Mesothelial cell of epicardium (in vitro differentiated cells): ENCODE data around the gene NLRC4. TPM values are rescaled to one million over a fixed set of nuclear protein-coding genes. Genes with fewer than 3 reads are reported as not detected.
"Not testable (repeated sequence)": the region's sequence is repeated elsewhere in the genome, so short reads cannot be mapped to it uniquely, and the experiment has no call there.

Source experiments
- DNase-seq, 2 experiments: peaks; one replicate each; pipeline ENCODE4 v3.0.0; 2021; ENCODE audit warnings: low spot score in 2 of 2; ENCODE audit not compliant: unreplicated experiment in 2 of 2
- H3K27ac Mint-ChIP-seq: 2 replicates; pipeline ENCODE4 v1.8.0; 2021; ENCODE audit warnings: mixed read lengths
- H3K27me3 Mint-ChIP-seq: 2 replicates; pipeline ENCODE4 v1.8.0; 2021; ENCODE audit warnings: low read depth, mixed read lengths
- H3K36me3 Mint-ChIP-seq: 2 replicates; pipeline ENCODE4 v1.8.0; 2021; ENCODE audit warnings: mixed read lengths
- H3K4me1 Mint-ChIP-seq: 2 replicates; pipeline ENCODE4 v1.8.0; 2021; ENCODE audit warnings: mixed read lengths
- H3K4me3 Mint-ChIP-seq: 2 replicates; pipeline ENCODE4 v1.8.0; 2021; ENCODE audit warnings: mild to moderate bottlenecking, moderate library complexity, mixed read lengths
- H3K9me3 Mint-ChIP-seq: 2 replicates; pipeline ENCODE4 v1.8.0; 2021; ENCODE audit warnings: mixed read lengths
- total RNA-seq: library from RNA; stranded (reverse); gene quantifications from 3 replicates; pipeline ENCODE4 v1.2.1, GENCODE V29; 2021
- TF ChIP-seq, protein P1 (sequence below): fragments of 200-600 bp; sonication (generic); IDR thresholded peaks from one replicate; pipeline ENCODE4 v1.5.0; 2021; ENCODE audit warnings: antibody characterized with exemption; ENCODE audit not compliant: unreplicated experiment

NLRC4 gene
- total RNA-seq, 1 donor from 2014 or later, result not detected

DNA sequence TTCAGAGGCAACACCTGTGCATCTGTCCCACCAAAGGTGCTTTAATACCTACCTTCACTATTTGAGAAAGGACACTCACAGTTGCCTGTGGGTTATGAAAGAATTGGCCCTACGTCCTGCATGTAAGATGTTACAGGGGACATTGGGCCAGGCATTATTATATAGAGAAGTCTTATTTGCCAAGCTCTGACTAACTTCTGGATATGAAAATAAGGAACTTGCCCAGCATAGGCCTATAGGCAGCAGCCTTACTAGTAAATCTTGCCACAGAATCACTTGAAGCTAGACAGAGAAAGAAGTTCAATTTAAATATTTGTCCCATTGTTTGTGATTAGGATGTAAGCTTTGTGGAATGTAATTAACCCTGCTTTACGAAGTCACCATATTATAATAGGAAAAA, 41.7 kb downstream of the NLRC4 start:
- TF ChIP-seq, protein P1, sequence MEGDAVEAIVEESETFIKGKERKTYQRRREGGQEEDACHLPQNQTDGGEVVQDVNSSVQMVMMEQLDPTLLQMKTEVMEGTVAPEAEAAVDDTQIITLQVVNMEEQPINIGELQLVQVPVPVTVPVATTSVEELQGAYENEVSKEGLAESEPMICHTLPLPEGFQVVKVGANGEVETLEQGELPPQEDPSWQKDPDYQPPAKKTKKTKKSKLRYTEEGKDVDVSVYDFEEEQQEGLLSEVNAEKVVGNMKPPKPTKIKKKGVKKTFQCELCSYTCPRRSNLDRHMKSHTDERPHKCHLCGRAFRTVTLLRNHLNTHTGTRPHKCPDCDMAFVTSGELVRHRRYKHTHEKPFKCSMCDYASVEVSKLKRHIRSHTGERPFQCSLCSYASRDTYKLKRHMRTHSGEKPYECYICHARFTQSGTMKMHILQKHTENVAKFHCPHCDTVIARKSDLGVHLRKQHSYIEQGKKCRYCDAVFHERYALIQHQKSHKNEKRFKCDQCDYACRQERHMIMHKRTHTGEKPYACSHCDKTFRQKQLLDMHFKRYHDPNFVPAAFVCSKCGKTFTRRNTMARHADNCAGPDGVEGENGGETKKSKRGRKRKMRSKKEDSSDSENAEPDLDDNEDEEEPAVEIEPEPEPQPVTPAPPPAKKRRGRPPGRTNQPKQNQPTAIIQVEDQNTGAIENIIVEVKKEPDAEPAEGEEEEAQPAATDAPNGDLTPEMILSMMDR, result no peak
- DNase-seq, result no peak
- no peaks in the 10 kb centered on the region for H3K27me3 Mint-ChIP-seq
- H3K27ac Mint-ChIP-seq, result no peak overlapping the region
- H3K4me3 Mint-ChIP-seq, result no peak overlapping the region
- peaks cover 4% of the 10 kb centered on the region for H3K9me3 Mint-ChIP-seq
- peaks cover 31% of the 10 kb centered on the region for H3K36me3 Mint-ChIP-seq
- peaks cover 9% of the 10 kb centered on the region for H3K4me1 Mint-ChIP-seq

DNA sequence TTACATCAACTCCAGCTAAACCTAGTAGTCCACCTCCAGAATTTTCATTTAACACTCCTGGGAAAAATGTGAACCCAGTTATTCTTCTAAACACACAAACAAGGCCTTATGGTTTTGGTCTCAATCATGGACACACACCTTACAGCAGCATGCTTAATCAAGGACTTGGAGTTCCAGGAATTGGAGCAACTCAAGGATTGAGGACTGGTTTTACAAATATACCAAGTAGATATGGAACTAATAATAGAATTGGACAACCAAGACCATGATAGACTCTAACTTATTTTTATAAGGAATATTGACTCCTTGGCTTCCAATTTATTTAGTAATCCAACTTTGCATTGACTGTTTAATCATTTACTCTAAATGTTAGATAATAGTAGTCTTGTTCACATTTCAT, 44.2 kb downstream of the NLRC4 start:
- TF ChIP-seq, protein P1, result no peak
- H3K27me3 Mint-ChIP-seq, result no peaks in the 10 kb centered on the region
- H3K4me1 Mint-ChIP-seq, result no peaks in the 10 kb centered on the region
- H3K36me3 Mint-ChIP-seq, result peaks cover 27% of the 10 kb centered on the region
- no peaks in the 10 kb centered on the region for H3K9me3 Mint-ChIP-seq
- no peak overlapping the region for H3K4me3 Mint-ChIP-seq
- no peak for DNase-seq
- H3K27ac Mint-ChIP-seq, result no peak overlapping the region

DNA sequence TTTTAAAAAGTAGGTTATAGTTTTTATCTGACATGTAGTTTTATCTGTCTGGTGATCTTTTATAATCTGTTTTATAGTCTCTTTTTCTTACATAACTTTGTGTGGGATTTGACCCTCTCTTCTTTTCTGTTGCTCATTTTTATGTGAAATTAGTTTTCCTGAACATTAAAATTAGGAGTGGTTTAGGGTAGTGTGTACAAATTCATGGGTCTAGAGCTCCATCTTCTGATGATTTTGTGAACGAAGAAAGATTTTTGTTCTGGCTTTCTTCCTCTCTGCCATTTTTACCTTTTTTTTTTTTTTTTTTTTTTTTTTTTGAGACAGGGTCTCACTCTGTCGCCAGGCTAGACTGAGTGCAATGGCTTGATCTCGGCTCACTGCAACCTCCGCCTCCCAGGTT, 52.4 kb downstream of the NLRC4 start:
- no peaks in the 10 kb centered on the region for H3K27me3 Mint-ChIP-seq
- H3K4me3 Mint-ChIP-seq, result no peak overlapping the region
- H3K4me1 Mint-ChIP-seq, result no peaks in the 10 kb centered on the region
- H3K36me3 Mint-ChIP-seq, result peaks cover 21% of the 10 kb centered on the region
- DNase-seq, result no peak
- TF ChIP-seq, protein P1, result no peak
- no peak overlapping the region for H3K27ac Mint-ChIP-seq
- H3K9me3 Mint-ChIP-seq, result no peaks in the 10 kb centered on the region

DNA sequence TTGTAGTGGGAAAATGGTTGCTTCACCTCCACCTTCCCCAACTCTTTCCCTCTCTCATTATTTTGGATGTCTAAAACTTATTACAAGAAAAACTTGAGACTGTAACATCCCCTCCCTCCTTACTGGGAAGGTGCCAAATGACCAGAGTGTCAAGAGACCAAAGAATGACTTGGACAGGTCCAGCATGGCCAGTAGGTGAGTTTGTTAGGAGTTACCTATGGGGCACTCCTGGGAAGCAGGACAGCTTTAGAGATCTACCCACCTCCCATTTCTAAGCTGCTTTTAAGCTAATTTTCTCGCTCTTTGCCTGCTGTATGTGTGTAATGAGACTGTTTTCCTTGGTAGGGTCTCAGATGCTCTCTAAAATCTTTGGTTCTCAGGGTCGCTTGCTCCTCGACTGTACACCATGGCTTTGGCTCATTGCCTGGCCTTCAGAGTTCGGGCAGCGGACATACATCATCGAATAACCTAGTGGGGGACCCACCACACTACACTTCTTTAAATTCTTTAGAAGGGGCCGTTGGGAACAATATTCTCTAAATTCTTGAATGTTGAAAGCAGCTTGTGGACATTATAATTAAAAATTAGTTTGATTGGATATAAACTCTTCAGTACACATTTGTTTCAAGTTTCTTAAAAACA, 53.8 kb downstream of the NLRC4 start:
- Mint-ChIP-seq H3K27ac (no peak overlapping the region), H3K36me3 (peaks cover 19% of the 10 kb centered on the region), H3K4me3 (no peak overlapping the region), H3K9me3 (no peaks in the 10 kb centered on the region), H3K4me1 (no peaks in the 10 kb centered on the region), H3K27me3 (no peaks in the 10 kb centered on the region)
- TF ChIP-seq, protein P1, result peak; percentile 12
- DNase-seq, result no peak

DNA sequence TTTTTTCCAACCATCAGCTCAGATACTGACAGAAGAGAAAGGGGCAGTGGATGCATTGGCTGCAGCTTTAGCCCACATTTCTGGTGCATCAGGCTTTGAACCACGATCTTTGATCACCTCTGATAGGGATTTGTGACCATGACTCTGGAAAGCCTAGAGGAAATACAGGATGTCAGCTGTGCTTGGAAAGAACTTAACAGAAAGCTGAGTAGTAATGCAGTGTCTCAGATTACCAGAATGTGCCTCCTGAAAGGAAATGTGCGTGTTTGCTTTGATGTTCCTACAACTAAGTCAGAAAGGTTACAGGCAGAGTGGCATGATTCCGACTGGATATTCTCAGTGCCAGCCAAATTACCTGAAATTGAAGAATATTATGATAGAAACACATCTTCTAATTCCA, 61.3 kb downstream of the NLRC4 start:
- peaks cover 28% of the 10 kb centered on the region for H3K36me3 Mint-ChIP-seq
- not testable (repeated sequence) for DNase-seq, H3K9me3 Mint-ChIP-seq, H3K27me3 Mint-ChIP-seq, H3K4me3 Mint-ChIP-seq, H3K4me1 Mint-ChIP-seq, H3K27ac Mint-ChIP-seq

DNA sequence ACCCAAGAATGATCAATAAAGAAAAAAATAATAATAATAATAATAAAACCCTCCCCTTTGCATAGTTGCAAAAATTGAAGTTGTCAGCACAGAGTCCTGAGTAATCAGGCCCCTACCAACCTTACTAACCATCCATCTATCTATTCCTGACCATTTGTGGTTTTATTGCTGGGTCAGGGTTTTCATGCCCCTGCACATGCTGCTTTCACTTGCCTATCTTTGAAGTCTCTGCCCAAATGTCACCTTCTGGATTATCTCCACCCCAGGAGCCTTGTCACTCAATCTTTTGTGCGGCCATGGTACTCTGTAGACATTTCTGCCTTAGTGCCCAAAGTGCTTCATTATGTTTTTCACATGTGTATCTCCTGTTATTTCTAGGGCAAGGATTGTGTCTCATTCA, 63.9 kb downstream of the NLRC4 start:
- no peaks in the 10 kb centered on the region for H3K9me3 Mint-ChIP-seq
- peaks cover 31% of the 10 kb centered on the region for H3K36me3 Mint-ChIP-seq

More for the DNA sequence above, 63.9 kb downstream of the NLRC4 start:
- no peak overlapping the region for H3K27ac Mint-ChIP-seq
- no peaks in the 10 kb centered on the region for H3K4me1 Mint-ChIP-seq
- no peaks in the 10 kb centered on the region for H3K27me3 Mint-ChIP-seq
- no peak for DNase-seq
- H3K4me3 Mint-ChIP-seq, result no peak overlapping the region
- TF ChIP-seq, protein P1, result no peak
